Esophagus (tissue), 2 donors: Measurements from ENCODE around the gene CA11. TPM values are rescaled to one million over a fixed set of nuclear protein-coding genes. Genes with fewer than 3 reads are reported as not detected.

Source experiments
- H3K27ac ChIP-seq, 2 donors: one replicate each; pipeline ENCODE4 v1.5.1; 2013; ENCODE audit warnings: low read depth in 2 of 2, mild to moderate bottlenecking in 2 of 2, inconsistent platforms in 1 of 2, low read length in 1 of 2, moderate library complexity in 1 of 2
- H3K27me3 ChIP-seq, 2 donors: one replicate each; pipeline ENCODE4 v1.6.1; 2013; ENCODE audit warnings: low read length in 2 of 2, control low read depth in 1 of 2, mild to moderate bottlenecking in 1 of 2; ENCODE audit not compliant: insufficient read depth in 2 of 2, control insufficient read depth in 1 of 2
- H3K36me3 ChIP-seq, 2 donors: one replicate each; pipeline ENCODE4 v1.6.1; 2013; ENCODE audit warnings: low read length in 1 of 2; ENCODE audit not compliant: control insufficient read depth in 2 of 2, insufficient read depth in 2 of 2
- H3K4me1 ChIP-seq, 2 donors: one replicate each; pipeline ENCODE4 v1.6.1; 2013; ENCODE audit warnings: low read length in 1 of 2; ENCODE audit not compliant: control insufficient read depth in 2 of 2, insufficient read depth in 2 of 2
- H3K4me3 ChIP-seq, 2 donors: one replicate each; pipeline ENCODE4 v1.5.1; 2013; ENCODE audit warnings: low read length in 2 of 2, mild to moderate bottlenecking in 2 of 2, low read depth in 1 of 2, moderate library complexity in 1 of 2
- H3K9me3 ChIP-seq, 2 donors: one replicate each; pipeline ENCODE4 v1.6.1; 2013; ENCODE audit warnings: mild to moderate bottlenecking in 2 of 2, low read depth in 1 of 2, low read length in 1 of 2, moderate library complexity in 1 of 2; ENCODE audit not compliant: control insufficient read depth in 2 of 2, insufficient read depth in 1 of 2
- WGBS, 2 donors: extraction: QIAGEN DNeasy Blood & Tissue Kit; methylation state at CpG; one replicate each; pipeline ENCODE4 v1.1.7; 2013; 5-methylcytosine and 5-hydroxymethylcytosine counted together
- polyA plus RNA-seq, 2 donors: library from polyadenylated mRNA; stranded (reverse); fragments of 200-250 nt; gene quantifications; one replicate each; pipeline ENCODE4 v1.2.3, GENCODE V29; 2013
- donor health status: healthy with polysubstance abuse.
- donor health status: Bipolar disorder and iron deficiency.

Gene CA11
- polyA plus RNA-seq, 2 donors = 6.8 to 12.7 TPM

DNA sequence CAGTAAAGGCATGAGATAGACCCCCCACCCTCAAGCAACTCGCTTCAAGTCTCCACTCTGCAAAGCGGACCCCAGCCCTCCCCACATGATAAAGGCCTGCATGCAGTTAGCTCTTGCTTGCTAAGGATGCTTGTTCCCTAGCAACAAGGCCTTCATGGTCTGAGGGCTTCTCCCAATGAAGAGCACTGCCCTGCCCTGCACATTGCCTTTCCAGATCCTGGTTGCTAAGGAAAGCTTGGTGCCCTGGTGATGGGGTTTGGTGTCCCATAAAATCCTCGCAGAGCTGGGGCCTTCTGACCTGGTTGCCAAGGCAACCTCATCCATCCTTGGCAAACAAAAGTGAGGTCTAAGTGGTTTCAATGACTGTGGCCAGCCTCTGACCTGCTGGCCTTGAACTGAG lies 14.8 kb downstream of the CA11 start:
- H3K4me1 ChIP-seq = peaks cover 0 to 15% of the 10 kb centered on the region in 2 donors
- 72 to 74% methylated on average over 3 of the region's 3 CpGs for WGBS, 2 donors
- H3K4me3 ChIP-seq = no peak overlapping the region
- no peaks in the 10 kb centered on the region for H3K27me3 ChIP-seq
- H3K36me3 ChIP-seq = peaks cover 0 to 7% of the 10 kb centered on the region in 2 donors
- no peaks in the 10 kb centered on the region for H3K9me3 ChIP-seq
- H3K27ac ChIP-seq = peak overlapping the region in 1 of 2 donors; percentile 59

DNA sequence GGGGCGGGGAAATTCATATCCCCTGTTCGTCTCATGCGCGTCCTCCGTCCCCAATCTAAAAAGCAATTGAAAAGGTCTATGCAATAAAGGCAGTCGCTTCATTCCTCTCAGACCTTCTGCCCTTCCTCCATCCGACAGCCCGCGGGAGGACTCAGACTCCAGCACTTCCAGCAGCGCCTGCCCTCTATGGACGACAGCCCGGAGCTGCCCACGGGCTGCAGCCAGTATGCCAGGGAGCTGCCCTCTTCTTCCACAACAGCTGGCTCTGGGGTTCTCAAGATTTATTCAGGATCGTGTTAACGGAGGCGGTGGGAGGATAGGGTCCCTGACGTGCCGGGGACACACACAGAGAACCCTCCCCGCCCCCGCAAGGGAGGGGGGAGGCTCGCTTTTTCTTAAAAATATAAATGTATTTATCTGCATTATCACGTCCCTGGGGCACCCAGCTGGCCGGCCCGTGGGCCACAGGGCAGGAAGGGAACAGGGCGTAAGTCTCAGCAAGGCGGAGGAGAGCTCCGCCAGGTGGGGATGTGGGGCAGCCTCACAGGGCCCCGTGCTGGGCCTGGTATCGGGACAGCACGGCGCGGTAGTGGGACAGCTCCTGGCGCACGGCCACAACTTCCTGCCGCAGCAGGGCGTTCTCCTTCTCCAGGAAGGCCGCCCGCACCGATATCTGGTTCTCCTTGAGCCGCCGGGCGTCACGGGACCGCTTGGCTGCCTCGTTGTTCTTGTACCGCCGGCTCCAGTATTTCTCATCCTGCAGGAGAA lies 15.5 kb downstream of the CA11 start:
- no peaks in the 10 kb centered on the region for H3K9me3 ChIP-seq
- H3K4me3 ChIP-seq = no peak overlapping the region
- no peaks in the 10 kb centered on the region for H3K27me3 ChIP-seq
- 50 to 61% methylated on average over 41 to 47 of the region's 47 CpGs for WGBS, 2 donors
- peak overlapping the region; percentile 59 to 66 for H3K27ac ChIP-seq
- peaks cover 0 to 21% of the 10 kb centered on the region in 2 donors for H3K4me1 ChIP-seq
- peaks cover 0 to 9% of the 10 kb centered on the region in 2 donors for H3K36me3 ChIP-seq

DNA sequence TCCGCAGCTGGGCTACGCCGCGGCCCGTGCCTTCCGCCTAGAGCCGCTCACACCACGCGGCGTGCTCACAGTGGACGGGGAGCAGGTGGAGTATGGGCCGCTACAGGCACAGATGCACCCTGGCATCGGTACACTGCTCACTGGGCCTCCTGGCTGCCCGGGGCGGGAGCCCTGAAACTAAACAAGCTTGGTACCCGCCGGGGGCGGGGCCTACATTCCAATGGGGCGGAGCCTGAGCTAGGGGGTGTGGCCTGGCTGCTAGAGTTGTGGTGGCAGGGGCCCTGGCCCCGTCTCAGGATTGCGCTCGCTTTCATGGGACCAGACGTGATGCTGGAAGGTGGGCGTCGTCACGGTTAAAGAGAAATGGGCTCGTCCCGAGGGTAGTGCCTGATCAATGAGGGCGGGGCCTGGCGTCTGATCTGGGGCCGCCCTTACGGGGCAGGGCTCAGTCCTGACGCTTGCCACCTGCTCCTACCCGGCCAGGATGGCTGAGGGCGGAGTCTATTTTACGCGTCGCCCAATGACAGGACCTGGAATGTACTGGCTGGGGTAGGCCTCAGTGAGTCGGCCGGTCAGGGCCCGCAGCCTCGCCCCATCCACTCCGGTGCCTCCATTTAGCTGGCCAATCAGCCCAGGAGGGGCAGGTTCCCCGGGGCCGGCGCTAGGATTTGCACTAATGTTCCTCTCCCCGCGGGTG lies 16.2 kb downstream of the CA11 start:
- Histone ChIP-seq H3K4me1 (peaks cover 0 to 19% of the 10 kb centered on the region in 2 donors), H3K4me3 (no peak overlapping the region), H3K36me3 (peaks cover 0 to 9% of the 10 kb centered on the region in 2 donors), H3K27ac (peak overlapping the region; percentile 22 to 66), H3K27me3 (no peaks in the 10 kb centered on the region), H3K9me3 (no peaks in the 10 kb centered on the region)
- WGBS, 2 donors = 58 to 66% methylated on average over 48 of the region's 48 CpGs

GRCh38 chr19:48629297-48629598 lies 16.7 kb downstream of the CA11 start:
- Histone ChIP-seq H3K4me1 (peaks cover 0 to 18% of the 10 kb centered on the region in 2 donors), H3K27ac (peak overlapping the region in 1 of 2 donors; percentile 8), H3K27me3 (no peaks in the 10 kb centered on the region), H3K9me3 (no peaks in the 10 kb centered on the region), H3K36me3 (peaks cover 0 to 9% of the 10 kb centered on the region in 2 donors), H3K4me3 (no peak overlapping the region)
- WGBS, 2 donors = 93% methylated on average over 22 of the region's 22 CpGs

GRCh38 chr19:48628486-48629296 lies 17.3 kb downstream of the CA11 start:
- Histone ChIP-seq H3K27me3 (no peaks in the 10 kb centered on the region), H3K4me3 (no peak overlapping the region), H3K27ac (peak overlapping the region; percentile 8 to 56), H3K36me3 (peaks cover 0 to 9% of the 10 kb centered on the region in 2 donors), H3K4me1 (peaks cover 0 to 15% of the 10 kb centered on the region in 2 donors), H3K9me3 (no peaks in the 10 kb centered on the region)
- 74 to 80% methylated on average over 34 of the region's 34 CpGs for WGBS, 2 donors

DNA sequence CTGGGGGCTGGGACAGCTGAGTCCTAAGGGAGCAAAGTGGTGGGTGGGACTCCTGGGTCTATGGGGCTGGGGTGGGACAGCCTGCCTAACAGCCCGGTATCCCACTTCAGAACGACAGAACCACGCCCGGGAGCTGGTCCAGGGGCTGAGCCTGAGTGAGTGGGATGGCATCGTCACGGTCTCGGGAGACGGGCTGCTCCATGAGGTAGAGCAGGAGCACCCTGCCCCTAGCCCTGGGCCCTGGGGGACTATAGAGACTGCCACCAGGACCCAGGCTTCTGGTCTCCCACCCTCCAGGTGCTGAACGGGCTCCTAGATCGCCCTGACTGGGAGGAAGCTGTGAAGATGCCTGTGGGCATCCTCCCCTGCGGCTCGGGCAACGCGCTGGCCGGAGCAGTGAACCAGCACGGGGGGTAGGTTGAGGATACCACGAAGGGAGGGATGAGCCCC lies 18.1 kb downstream of the CA11 start:
- H3K36me3 ChIP-seq = peaks cover 0 to 9% of the 10 kb centered on the region in 2 donors
- 76 to 86% methylated on average over 16 to 17 of the region's 17 CpGs for WGBS, 2 donors
- peaks cover 0 to 14% of the 10 kb centered on the region in 2 donors for H3K4me1 ChIP-seq
- H3K27me3 ChIP-seq = no peaks in the 10 kb centered on the region
- no peaks in the 10 kb centered on the region for H3K9me3 ChIP-seq
- no peak overlapping the region for H3K4me3 ChIP-seq
- H3K27ac ChIP-seq = peak overlapping the region in 1 of 2 donors; percentile 42

- peaks cover 0 to 14% of the 10 kb centered on the region in 2 donors for H3K4me1 ChIP-seq
- 76 to 77% methylated on average over 6 of the region's 6 CpGs for WGBS, 2 donors
These were observed 18.7 kb downstream of the CA11 start for GRCh38 chr19:48627201-48627864.

DNA sequence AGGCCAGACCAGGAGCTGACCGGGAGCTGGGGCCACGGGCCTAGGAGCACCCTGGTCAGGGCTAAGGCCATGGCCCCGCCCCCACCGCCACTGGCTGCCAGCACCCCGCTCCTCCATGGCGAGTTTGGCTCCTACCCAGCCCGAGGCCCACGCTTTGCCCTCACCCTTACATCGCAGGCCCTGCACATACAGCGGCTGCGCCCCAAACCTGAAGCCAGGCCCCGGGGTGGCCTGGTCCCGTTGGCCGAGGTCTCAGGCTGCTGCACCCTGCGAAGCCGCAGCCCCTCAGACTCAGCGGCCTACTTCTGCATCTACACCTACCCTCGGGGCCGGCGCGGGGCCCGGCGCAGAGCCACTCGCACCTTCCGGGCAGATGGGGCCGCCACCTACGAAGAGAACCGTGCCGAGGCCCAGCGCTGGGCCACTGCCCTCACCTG lies 20.1 kb downstream of the CA11 start:
- Histone ChIP-seq H3K36me3 (peaks cover 0 to 9% of the 10 kb centered on the region in 2 donors), H3K27ac (no peak overlapping the region), H3K4me3 (no peak overlapping the region), H3K9me3 (no peaks in the 10 kb centered on the region), H3K4me1 (peaks cover 0 to 14% of the 10 kb centered on the region in 2 donors), H3K27me3 (no peaks in the 10 kb centered on the region)
- 71 to 84% methylated on average over 28 to 30 of the region's 30 CpGs for WGBS, 2 donors

More at GRCh38 chr19:48627201-48627864, 18.7 kb downstream of the CA11 start:
- H3K4me3 ChIP-seq = no peak overlapping the region
- no peaks in the 10 kb centered on the region for H3K27me3 ChIP-seq
- peaks cover 0 to 9% of the 10 kb centered on the region in 2 donors for H3K36me3 ChIP-seq
- H3K27ac ChIP-seq = peak overlapping the region; percentile 2 to 42
- H3K9me3 ChIP-seq = no peaks in the 10 kb centered on the region
